ENCODE data around the gene BTNL9. TPM values are rescaled to one million over a fixed set of nuclear protein-coding genes. Genes with fewer than 3 reads are reported as not detected.
"Not testable (repeated sequence)": the region's sequence is repeated elsewhere in the genome, so short reads cannot be mapped to it uniquely, and the experiment has no call there.

BTNL9 gene
- total and polyA plus RNA-seq, 5 donors: 8.0 to 57.8 (median 36.3) TPM

DNA sequence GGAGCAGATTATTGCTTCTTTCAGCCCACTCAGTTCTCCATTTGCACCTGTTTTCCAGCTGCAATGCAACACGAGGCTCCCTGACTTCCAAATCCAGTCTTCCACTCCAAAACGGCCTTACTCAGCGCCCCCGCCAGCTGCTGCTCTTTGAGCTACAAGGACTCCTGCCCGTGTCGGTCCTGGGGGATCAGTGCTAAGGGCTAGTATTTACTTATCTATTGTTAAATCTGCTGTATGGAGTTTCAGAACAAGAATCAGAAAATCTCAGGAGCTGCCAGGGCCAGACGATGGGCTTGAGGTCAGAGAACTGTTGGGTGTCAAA, 46.8 kb downstream of the BTNL9 start:
- H3K27ac ChIP-seq (ENCODE audit: low read length): no peak overlapping the region
- no peak for ATAC-seq
- WGBS: 72% methylated on average over 7 of the region's 7 CpGs
- no peaks in the 10 kb centered on the region for H3K4me1 ChIP-seq (ENCODE audit: control insufficient read depth, insufficient read depth, low read length)
- DNase-seq: no peak
- no peak overlapping the region for H3K4me3 ChIP-seq (ENCODE audit: low read length)
- no peaks in the 10 kb centered on the region for H3K9me3 ChIP-seq (ENCODE audit: control insufficient read depth, low read length)
- intact Hi-C loops (cut with DNase I): no loop called here
- H3K27me3 ChIP-seq (ENCODE audit: control insufficient read depth, insufficient read depth): no peaks in the 10 kb centered on the region

DNA sequence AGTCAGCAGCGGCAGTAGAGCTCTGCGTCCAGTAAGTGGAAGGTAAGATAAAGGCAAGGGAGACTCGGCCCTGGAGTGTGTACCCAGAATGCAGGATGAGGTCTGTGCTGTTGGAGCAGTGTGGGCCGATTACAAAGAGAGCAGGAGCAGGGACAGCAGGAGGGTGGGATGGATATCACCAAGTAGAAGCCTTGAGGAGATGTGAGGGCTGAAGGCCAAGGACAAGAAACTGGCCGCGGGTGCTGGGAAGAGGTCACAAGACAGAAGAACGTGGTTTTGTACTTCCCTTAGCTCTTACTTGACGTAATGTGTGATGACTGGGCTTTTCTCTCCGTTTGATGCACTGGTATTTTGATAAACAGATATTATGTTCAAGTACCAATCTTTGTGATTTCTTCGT, 47.2 kb downstream of the BTNL9 start:
- H3K27ac ChIP-seq (ENCODE audit: low read length): no peak overlapping the region
- no peaks in the 10 kb centered on the region for H3K27me3 ChIP-seq (ENCODE audit: control insufficient read depth, insufficient read depth)
- H3K4me3 ChIP-seq (ENCODE audit: low read length): no peak overlapping the region
- 76% methylated on average over 10 of the region's 10 CpGs for WGBS
- no peaks in the 10 kb centered on the region for H3K4me1 ChIP-seq (ENCODE audit: control insufficient read depth, insufficient read depth, low read length)
- H3K9me3 ChIP-seq (ENCODE audit: control insufficient read depth, low read length): no peaks in the 10 kb centered on the region
- DNase-seq: no peak
- intact Hi-C loops (cut with DNase I): no loop called here
- ATAC-seq: no peak

DNA sequence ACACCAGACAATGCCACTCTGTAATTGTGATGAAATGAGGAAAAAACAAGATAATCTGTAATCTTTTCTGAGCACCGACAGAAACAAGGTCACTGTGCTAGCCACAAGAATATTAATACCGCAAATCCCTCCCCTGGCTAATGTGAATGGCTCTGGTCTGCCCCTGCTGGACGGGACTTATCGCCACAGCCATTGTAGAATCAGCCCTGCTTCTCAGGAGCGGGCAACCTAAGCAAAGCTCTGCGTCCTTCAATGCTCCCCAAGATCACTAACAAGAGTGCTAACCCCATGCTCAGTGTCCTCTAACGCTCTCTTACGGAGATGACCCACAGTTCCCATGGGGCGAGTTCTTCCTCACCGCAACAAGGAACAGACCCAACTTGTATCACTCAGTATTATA, 48.2 kb downstream of the BTNL9 start:
- no peaks in the 10 kb centered on the region for H3K27me3 ChIP-seq (ENCODE audit: control insufficient read depth, insufficient read depth)
- ATAC-seq (no peak), DNase-seq (no peak)
- WGBS: 52% methylated on average over 10 of the region's 10 CpGs
- no peaks in the 10 kb centered on the region for H3K9me3 ChIP-seq (ENCODE audit: control insufficient read depth, low read length)
- intact Hi-C loops (cut with DNase I): no loop called here
- H3K4me1 ChIP-seq (ENCODE audit: control insufficient read depth, insufficient read depth, low read length): no peaks in the 10 kb centered on the region
- no peak overlapping the region for H3K27ac ChIP-seq (ENCODE audit: low read length)
- H3K4me3 ChIP-seq (ENCODE audit: low read length): no peak overlapping the region

DNA sequence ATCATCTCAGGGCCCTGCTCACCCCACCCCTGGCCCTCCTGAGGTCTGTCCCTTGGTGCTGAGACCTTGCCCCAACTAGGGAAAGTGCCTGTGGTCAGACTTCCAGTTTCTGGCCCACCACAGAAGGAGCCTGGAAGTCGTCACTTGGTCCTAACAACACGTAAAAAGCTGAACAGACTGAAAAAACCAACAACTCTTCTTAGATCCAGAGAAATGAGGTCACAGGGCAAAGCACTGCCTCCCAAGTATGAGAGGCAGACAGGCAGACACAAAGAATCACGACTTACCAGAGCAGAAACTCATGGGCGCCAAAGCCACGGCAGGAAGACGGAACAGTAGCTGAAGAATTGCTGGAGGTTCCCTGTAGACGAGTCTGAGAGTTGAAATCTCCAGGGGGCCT, 52.4 kb downstream of the BTNL9 start:
- ATAC-seq (no peak), DNase-seq (no peak)
- 71% methylated on average over 7 of the region's 7 CpGs for WGBS
- Histone ChIP-seq H3K27me3 (ENCODE audit: control insufficient read depth, insufficient read depth) (no peaks in the 10 kb centered on the region), H3K9me3 (ENCODE audit: control insufficient read depth, low read length) (no peaks in the 10 kb centered on the region), H3K4me3 (ENCODE audit: low read length) (no peak overlapping the region), H3K27ac (ENCODE audit: low read length) (no peak overlapping the region), H3K4me1 (ENCODE audit: control insufficient read depth, insufficient read depth, low read length) (no peaks in the 10 kb centered on the region)
- intact Hi-C loops (cut with DNase I): no loop called here

DNA sequence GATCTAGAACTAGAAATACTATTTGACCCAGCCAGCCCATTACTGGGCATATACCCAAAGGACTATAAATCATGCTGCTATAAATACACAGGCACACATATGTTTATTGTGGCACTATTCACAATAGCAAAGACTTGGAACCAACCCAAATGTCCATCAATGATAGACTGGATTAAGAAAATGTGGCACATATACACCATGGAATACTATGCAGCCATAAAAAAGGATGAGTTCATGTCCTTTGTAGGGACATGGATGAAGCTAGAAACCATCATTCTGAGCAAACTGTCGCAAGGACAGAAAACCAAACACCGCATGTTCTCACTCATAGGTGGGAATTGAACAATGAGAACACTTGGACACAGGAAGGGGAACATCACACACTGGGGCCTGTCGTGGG, 55.1 kb downstream of the BTNL9 start:
- H3K27ac ChIP-seq (ENCODE audit: low read length); H3K27me3 ChIP-seq (ENCODE audit: control insufficient read depth, insufficient read depth); DNase-seq; intact Hi-C loops (cut with DNase I); ATAC-seq; H3K4me1 ChIP-seq (ENCODE audit: control insufficient read depth, insufficient read depth, low read length); H3K9me3 ChIP-seq (ENCODE audit: control insufficient read depth, low read length); H3K4me3 ChIP-seq (ENCODE audit: low read length): not testable (repeated sequence)
- WGBS: 80% methylated on average over 3 of the region's 3 CpGs

DNA sequence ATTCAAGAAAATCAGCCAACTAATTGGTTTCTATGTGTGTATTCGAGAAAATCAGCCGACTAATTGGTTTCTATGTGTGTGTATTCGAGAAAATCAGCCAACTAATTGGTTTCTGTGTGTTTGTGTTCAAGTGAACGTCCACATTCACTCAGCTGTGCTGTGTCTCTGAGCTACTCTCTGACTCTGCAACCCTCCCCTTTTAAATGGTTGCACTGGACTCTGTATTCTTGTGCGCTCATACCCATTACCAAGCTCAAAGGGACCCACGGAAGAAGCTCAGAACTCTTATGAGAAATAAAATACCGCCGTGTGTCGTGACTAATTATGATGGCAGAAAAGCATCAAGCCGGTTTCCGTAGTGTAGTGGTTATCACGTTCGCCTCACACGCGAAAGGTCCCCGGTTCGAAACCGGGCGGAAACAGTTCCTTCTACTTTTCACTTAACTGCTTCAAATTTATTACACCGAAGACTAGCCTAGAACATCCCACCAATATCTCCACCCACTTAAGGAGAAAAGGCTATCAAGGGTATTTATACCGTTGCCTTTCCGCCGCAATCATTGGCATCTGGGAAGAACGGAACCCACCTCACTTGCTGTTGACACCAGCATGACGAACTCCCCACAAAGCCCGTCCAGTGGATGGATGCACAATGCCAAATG, 56.8 kb downstream of the BTNL9 start:
- H3K4me3 ChIP-seq (ENCODE audit: low read length); intact Hi-C loops (cut with DNase I); H3K4me1 ChIP-seq (ENCODE audit: control insufficient read depth, insufficient read depth, low read length); DNase-seq; ATAC-seq; H3K27me3 ChIP-seq (ENCODE audit: control insufficient read depth, insufficient read depth); H3K9me3 ChIP-seq (ENCODE audit: control insufficient read depth, low read length); H3K27ac ChIP-seq (ENCODE audit: low read length): not testable (repeated sequence)
- WGBS: no CpG with 5 or more reads among the region's 26 CpGs

DNA sequence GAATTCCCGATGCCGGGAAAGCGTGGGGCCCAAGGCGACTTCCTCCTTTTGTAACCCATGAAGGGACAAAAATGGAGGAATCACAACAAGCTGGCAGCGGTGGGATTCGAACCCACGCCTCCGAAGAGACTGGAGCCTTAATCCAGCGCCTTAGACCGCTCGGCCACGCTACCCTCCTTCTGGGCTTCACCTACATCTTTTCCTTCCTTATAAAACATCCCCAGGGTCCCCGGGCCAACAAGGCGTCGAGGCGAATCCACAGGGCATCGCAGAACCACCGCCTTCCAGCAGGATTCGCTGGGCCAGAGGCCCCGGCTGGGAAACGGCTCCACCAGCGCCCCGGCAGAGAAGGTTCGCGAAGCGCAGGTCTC, 57.3 kb downstream of the BTNL9 start:
- intact Hi-C loops (cut with DNase I): not testable (repeated sequence)

DNA sequence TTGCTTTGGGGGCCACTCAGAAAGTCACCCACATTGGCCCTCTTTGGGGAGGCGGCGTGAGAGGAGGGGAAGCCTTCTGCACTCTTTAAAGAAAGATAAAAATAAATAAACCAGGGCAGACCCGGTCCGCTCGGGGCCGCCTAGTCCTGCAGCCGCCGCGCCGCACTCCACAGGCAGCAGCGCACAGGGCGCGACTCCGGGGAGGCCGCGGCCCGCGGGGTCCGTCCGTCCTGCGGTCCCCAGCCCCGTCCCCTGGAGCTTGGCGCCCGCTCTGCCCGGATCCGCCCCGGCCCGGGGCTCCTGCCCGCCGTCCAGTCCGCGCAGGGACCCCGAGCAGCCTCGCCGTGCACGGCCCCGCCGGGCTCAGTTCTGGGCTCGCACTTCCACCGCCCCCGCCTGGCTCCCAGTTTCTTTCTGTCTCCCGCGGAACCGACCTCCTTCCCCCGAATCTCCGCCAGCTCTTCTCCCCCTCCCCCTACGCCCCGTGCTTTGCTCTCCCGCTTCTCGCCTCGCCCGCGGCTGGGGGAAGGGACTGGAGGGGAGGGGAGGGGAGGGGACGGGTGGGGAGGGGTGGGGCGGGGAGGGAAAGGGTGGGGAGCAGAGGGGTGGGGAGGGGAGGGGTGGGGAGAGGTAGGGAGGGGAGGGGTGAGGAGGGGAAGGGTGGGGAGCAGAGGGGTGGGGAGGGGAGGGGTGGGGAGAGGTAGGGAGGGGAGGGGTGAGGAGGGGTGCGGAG, 57.9 kb downstream of the BTNL9 start:
- no CpG with 5 or more reads among the region's 56 CpGs for WGBS
- H3K9me3 ChIP-seq (ENCODE audit: control insufficient read depth, low read length); H3K27me3 ChIP-seq (ENCODE audit: control insufficient read depth, insufficient read depth); ATAC-seq; H3K27ac ChIP-seq (ENCODE audit: low read length); H3K4me1 ChIP-seq (ENCODE audit: control insufficient read depth, insufficient read depth, low read length); H3K4me3 ChIP-seq (ENCODE audit: low read length); intact Hi-C loops (cut with DNase I); DNase-seq: not testable (repeated sequence)

More for the DNA sequence above, 57.3 kb downstream of the BTNL9 start:
- not testable (repeated sequence) for DNase-seq; H3K4me1 ChIP-seq (ENCODE audit: control insufficient read depth, insufficient read depth, low read length); H3K4me3 ChIP-seq (ENCODE audit: low read length); ATAC-seq; H3K27ac ChIP-seq (ENCODE audit: low read length); H3K9me3 ChIP-seq (ENCODE audit: control insufficient read depth, low read length); H3K27me3 ChIP-seq (ENCODE audit: control insufficient read depth, insufficient read depth)
- WGBS: no CpG with 5 or more reads among the region's 26 CpGs

DNA sequence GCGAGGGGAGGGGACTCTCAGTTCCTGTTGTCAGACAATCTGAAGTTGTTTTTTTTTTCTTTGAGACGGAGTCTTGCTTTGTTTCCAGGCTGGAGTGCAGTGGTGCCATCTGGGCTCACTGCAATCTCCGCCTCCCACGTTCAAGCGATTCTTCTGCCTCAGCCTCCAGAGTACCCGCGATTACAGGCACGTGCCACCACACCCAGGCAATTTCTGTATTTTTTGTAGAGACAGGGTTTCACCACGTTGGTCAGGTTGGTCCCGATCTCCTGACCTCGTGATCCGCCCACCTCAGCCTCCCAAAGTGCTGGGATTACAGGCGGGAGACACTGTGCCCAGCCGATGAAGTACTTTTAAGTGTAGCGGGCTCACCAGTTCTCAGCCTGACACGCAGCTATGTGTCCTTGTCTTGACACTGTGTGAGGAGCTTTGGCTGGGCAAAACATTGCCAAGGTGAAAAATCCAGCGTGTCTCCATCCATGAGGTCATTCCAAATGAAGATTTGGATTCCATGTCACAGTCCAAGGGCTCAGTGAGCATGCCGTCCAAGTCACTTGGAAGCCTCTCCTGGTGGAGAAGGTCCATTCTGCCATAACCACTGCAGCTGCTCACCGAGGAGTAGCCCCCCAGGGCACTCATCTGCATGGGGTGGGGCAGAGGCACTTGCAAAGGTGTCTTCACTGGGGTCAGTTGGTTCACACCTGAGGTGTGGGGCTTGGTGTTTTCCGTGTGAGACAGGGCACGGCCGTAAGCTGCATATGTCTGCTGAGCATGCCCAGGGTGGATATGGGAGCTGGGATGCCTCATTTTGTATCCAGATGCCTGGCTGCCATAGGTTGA, 58.9 kb downstream of the BTNL9 start:
- Histone ChIP-seq H3K27me3 (ENCODE audit: control insufficient read depth, insufficient read depth) (no peaks in the 10 kb centered on the region), H3K27ac (ENCODE audit: low read length) (no peak overlapping the region), H3K9me3 (ENCODE audit: control insufficient read depth, low read length) (no peaks in the 10 kb centered on the region), H3K4me1 (ENCODE audit: control insufficient read depth, insufficient read depth, low read length) (no peaks in the 10 kb centered on the region), H3K4me3 (ENCODE audit: low read length) (no peak overlapping the region)
- WGBS: 25% methylated on average over 22 of the region's 22 CpGs
- intact Hi-C loops (cut with DNase I): no loop called here
- no peak for DNase-seq
- ATAC-seq: no peak

DNA sequence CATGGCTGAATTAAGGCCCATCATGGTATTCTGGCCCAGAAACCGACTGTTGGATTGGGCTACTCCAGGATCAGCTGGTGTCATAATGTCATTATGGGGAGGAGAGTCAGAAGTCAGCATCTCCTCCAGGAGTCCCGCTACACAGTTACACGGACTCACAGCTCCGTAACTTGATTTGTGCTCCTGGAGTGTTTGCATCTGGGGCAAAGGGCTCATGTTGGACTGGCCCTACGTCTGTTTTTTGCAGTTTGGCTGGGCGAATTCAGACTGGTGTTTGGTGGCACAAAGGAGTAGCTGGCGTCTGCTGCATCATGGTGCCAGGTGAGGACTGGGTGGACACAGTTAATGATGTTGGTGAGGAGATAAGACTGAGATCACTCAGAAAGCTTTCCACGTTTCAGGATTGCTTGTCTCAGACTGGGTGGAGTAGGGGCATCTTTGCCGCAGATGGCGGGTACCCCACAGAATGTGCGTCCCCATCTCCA, 59.6 kb downstream of the BTNL9 start:
- Histone ChIP-seq H3K9me3 (ENCODE audit: control insufficient read depth, low read length) (no peaks in the 10 kb centered on the region), H3K4me3 (ENCODE audit: low read length) (no peak overlapping the region), H3K4me1 (ENCODE audit: control insufficient read depth, insufficient read depth, low read length) (no peaks in the 10 kb centered on the region), H3K27me3 (ENCODE audit: control insufficient read depth, insufficient read depth) (no peaks in the 10 kb centered on the region), H3K27ac (ENCODE audit: low read length) (no peak overlapping the region)
- 60% methylated on average over 11 of the region's 11 CpGs for WGBS
- intact Hi-C loops (cut with DNase I): no loop called here
- DNase-seq: no peak
- no peak for ATAC-seq

Measured in right cardiac atrium (tissue), 5 donors.